T-helper 1 cell treated with Interleukin-12 subunit alpha and Interleukin-12 subunit beta and Interleukin-4 antibody, amounts not matched to agents 30 μg/mL and 1 μg/mL, for 36 hours (primary cell): ENCODE measurements around the gene PBX2.
A peak's percentile ranks its signal among the peaks of the same experiment; 100 is the strongest.
"Not testable (repeated sequence)": the region's sequence is repeated elsewhere in the genome, so short reads cannot be mapped to it uniquely, and the experiment has no call there.

ENCODE experiments used
- H3K27ac Mint-ChIP-seq: one replicate; pipeline ENCODE4 v1.8.0; 2021; ENCODE audit warnings: mild to moderate bottlenecking, mixed read lengths
- H3K27me3 Mint-ChIP-seq: one replicate; pipeline ENCODE4 v1.8.0; 2021; ENCODE audit warnings: low read depth, mixed read lengths
- H3K36me3 Mint-ChIP-seq: one replicate; pipeline ENCODE4 v1.8.0; 2021; ENCODE audit warnings: low read depth, mixed read lengths
- H3K4me1 Mint-ChIP-seq: one replicate; pipeline ENCODE4 v1.8.0; 2021; ENCODE audit warnings: low read depth, mixed read lengths
- H3K4me3 Mint-ChIP-seq: one replicate; pipeline ENCODE4 v1.8.0; 2021; ENCODE audit warnings: mild to moderate bottlenecking, moderate library complexity, mixed read lengths
- H3K9me3 Mint-ChIP-seq: one replicate; pipeline ENCODE4 v1.8.0; 2021; ENCODE audit warnings: mixed read lengths

Gene PBX2

DNA sequence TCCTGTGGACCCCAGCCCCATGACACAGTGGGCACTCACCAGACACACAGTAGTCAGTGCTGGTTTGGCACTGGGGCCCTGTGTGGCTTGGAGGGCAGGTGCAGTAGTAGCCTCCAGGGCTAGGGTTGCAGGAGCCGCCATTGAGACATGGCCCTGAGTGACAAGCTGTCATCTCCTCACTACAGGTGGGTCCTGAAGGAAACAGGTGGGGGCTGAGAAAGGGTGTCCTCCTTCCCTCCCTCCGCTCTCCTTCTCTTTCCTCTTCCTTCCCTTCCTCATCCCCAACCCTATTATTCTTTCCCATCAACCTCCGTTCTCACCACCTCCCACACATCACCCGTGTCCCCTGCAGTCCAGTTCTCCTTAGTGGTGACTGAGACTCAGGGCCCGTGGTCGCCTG, 23.6 kb upstream of the PBX2 start:
- H3K27ac Mint-ChIP-seq: no peak overlapping the region
- H3K36me3 Mint-ChIP-seq: no peaks in the 10 kb centered on the region
- H3K27me3 Mint-ChIP-seq: peaks cover 10% of the 10 kb centered on the region
- no peak overlapping the region for H3K4me3 Mint-ChIP-seq
- peaks cover 2% of the 10 kb centered on the region for H3K4me1 Mint-ChIP-seq
- H3K9me3 Mint-ChIP-seq: no peaks in the 10 kb centered on the region

DNA sequence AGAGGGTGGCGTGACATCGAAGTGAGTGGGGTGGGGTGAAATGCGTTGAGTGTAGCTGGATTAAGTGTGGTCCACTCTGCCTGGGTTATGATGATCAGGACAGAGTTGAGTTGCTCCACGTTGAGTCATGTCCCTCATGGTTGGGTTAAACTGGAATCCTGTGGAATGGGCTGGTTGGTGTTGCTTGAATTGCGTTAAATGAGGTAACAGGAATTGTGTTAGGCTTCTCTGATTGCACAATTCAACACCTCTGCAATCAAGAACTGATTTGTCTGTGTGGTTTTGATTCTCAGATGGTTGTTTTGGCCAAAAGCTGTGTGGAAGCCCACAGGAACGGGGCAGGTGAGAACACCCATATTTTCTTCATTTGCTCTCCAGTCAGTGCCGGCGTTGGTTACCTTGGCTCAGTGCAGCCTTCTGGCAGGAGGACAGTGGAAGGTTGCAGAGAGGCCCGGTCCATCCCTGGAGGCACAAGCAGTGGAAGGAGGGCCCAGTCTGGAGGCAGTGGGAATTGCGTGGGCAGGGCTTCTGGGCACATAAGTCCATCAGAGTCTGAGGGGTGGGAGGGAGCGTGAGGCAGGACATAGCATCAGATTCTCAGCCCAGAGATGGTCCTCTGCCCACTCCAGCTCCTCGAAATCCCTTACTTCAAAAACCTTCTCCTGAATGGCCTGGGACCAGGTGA, 22.2 kb upstream of the PBX2 start:
- Mint-ChIP-seq H3K36me3 (no peaks in the 10 kb centered on the region), H3K9me3 (no peaks in the 10 kb centered on the region), H3K4me1 (peaks cover 2% of the 10 kb centered on the region), H3K27me3 (peaks cover 12% of the 10 kb centered on the region), H3K27ac (no peak overlapping the region), H3K4me3 (no peak overlapping the region)

DNA sequence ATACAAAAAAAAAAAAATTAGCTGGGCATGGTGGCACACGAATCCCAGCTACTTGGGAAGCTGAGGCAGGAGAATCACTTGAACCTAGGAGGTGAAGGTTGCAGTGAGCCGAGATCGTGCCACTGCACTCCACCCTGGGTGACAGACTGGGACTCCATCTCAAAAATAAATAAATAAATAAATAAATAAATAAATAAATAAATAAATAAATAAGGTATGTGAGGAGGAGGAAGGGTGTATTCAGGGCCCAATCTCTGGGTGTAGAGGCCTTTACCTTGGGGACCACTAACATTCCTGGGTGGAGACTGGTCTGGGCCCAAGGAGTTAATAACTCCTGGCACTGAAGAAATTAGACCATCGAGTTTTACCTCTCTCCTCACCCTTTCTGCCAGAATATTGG, 21.4 kb upstream of the PBX2 start:
- not testable (repeated sequence) for H3K27ac Mint-ChIP-seq

DNA sequence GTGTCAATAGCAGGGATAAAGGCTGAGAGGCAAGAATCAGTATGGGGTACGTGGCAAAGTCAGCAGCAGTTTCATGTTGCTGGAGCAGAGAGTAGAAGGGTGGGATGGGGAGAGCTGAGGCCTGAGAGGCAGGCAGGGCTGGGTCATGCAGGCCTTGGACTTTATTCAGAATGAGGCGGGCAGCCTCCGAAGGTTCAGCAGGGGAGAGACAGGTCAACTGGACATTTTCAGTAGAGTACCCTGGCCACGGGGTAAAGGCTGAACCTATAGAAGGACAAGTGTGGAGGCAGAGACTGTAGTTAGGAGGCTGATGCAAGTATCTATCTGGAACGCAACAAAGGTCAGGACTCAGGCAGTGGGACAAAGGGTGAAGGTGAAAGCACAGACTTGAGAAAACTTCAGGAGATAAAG, 20.2 kb upstream of the PBX2 start:
- Mint-ChIP-seq H3K9me3 (no peaks in the 10 kb centered on the region), H3K27ac (no peak overlapping the region), H3K36me3 (no peaks in the 10 kb centered on the region), H3K4me1 (peaks cover 2% of the 10 kb centered on the region), H3K27me3 (peaks cover 19% of the 10 kb centered on the region), H3K4me3 (no peak overlapping the region)

More for the DNA sequence above, 21.4 kb upstream of the PBX2 start:
- H3K36me3 Mint-ChIP-seq, H3K4me1 Mint-ChIP-seq, H3K4me3 Mint-ChIP-seq, H3K9me3 Mint-ChIP-seq: not testable (repeated sequence)
- peaks cover 11% of the 10 kb centered on the region for H3K27me3 Mint-ChIP-seq

DNA sequence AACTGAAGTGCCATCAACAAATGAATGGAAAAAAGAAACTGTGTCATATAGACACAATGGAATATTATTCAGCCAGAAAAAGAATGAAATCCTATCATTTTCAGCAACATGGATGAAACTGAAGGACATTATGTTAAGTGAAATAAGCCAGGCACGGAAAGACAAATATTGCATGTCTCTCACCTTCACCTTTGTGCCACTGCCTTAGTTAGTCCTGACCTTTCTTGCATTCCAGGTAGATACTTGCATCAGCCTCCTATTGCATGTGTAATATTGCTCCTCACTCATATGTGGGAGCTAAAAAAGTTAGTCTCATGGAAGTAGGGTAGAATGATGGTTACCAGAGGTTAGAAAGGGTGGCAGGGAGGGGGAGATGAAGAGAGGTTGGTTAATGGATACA, 19.0 kb upstream of the PBX2 start:
- no peak overlapping the region for H3K27ac Mint-ChIP-seq
- H3K36me3 Mint-ChIP-seq: no peaks in the 10 kb centered on the region
- H3K4me3 Mint-ChIP-seq: no peak overlapping the region
- H3K4me1 Mint-ChIP-seq: no peaks in the 10 kb centered on the region
- H3K9me3 Mint-ChIP-seq: no peaks in the 10 kb centered on the region
- peaks cover 29% of the 10 kb centered on the region for H3K27me3 Mint-ChIP-seq

DNA sequence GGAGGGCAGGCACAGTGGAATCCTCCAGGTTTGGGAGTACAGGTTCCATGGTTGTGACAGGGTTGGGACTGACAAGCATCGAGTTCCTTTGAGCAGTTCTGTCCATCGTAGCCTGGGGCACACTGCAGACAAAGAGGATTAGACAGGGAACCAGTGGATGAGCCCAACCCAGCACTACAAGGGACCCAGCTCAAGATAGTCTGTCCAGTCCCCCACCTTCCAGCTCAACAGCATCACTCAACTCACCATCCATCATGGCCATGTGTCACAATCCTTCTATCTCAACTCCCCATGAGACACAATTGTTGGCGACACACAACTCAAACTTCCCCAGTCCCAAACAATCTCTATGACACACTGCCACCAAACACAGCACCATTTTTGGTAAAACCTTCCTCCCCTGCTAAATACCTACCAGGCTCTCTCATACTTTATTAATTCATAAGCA, 14.3 kb upstream of the PBX2 start:
- Mint-ChIP-seq H3K27me3 (peaks cover 32% of the 10 kb centered on the region), H3K27ac (no peak overlapping the region), H3K36me3 (no peaks in the 10 kb centered on the region), H3K4me1 (no peaks in the 10 kb centered on the region), H3K4me3 (no peak overlapping the region), H3K9me3 (no peaks in the 10 kb centered on the region)

DNA sequence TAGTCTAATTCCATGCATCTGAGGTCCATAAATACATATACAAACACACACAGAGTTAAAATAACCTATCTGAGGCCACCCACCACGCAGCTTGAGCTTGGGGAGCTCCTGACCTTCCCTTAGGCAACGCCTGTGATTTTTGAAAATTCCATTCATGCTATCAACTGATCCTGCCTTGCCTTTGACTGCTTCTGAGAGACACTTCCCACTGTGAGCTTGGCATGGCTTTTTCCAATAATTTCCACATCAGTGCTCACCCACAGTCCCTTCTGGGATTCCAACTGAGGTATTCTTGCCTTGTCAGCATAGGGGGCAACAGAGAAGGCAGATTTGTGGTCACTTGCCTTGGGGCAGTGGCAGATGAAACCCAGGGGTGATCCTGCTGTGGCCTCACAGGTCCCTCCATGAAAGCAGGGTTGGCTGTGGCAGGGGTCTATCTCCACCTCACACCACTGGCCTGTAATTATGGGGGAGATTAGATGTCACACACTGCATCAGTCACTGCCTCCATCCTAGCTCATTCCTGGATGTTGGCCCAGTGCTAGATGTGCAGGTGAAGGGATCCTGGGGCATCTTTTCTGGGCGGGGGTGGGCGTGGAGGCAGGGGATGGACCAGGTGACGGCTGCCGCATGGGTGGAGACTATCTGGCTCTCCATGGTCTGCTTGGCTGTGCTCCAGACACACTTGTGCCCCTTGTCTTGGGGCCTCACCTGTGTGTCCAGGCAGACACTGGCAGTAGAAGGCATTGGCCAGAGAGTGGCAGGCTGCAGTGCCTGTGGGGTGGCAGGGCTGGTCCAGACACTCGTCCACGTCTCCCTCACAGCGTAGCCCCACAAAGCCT, 13.6 kb upstream of the PBX2 start:
- no peaks in the 10 kb centered on the region for H3K4me1 Mint-ChIP-seq
- no peaks in the 10 kb centered on the region for H3K9me3 Mint-ChIP-seq
- H3K36me3 Mint-ChIP-seq: no peaks in the 10 kb centered on the region
- H3K27me3 Mint-ChIP-seq: peaks cover 26% of the 10 kb centered on the region
- no peak overlapping the region for H3K27ac Mint-ChIP-seq
- H3K4me3 Mint-ChIP-seq: no peak overlapping the region

DNA sequence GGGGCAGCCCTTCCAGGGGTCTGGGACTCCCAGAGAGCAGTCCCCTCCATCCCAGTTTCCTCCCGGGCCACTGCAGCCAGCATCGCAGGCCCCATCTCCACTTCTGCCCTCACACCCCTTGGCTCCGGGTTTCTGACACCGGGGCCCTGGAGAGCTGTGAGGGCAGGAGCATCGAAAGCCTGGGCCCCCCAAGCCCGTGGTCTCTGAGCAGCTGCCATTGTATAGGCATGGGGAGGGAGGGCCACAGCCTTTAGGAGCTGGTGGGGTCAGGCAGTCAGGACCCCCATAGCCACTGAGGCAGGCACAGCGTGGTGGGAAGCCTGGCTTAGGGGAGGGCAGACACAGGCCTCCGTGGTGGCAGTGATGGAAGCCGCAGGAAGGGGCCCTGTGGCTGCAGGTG, 12.2 kb upstream of the PBX2 start:
- H3K27me3 Mint-ChIP-seq: peaks cover 24% of the 10 kb centered on the region
- H3K4me3 Mint-ChIP-seq: no peak overlapping the region
- no peaks in the 10 kb centered on the region for H3K4me1 Mint-ChIP-seq
- no peak overlapping the region for H3K27ac Mint-ChIP-seq
- no peaks in the 10 kb centered on the region for H3K36me3 Mint-ChIP-seq
- no peaks in the 10 kb centered on the region for H3K9me3 Mint-ChIP-seq

DNA sequence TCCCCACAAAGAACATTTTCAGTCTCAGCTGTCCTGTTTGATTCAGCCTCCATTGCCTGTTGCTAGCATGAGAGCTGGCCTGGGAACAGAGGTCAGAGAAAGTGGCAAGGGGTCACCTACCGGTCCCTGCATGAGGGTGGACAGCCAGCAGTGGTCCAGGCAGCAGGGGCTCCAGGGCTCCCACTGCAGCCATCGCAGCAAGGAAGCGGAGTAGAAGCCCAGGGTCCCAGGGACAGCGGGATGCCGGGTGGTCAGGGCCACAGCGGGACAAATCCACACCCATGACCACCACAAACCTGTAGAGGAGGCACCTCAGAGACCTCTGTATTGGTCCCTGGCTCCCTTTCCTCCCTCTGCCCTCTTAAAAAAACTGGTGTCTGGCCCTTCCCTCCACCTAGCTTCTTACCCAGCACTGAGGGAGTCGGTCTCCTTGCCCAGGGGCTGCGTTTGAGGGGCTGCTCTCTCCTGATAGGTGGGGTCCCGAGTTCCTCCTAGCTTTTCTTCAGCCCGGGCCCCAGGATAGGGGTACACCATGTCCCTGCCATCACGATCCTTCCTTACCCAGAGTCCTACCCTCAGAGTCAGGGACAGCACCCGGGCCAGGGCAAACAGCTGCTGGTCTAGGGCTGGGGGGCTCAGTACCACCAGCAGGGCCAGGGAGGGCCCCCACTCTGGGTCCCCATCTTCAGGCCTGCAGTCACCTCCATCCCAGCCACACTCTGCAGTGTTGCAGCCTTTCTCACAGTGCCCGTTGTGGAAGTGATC, 10.9 kb upstream of the PBX2 start:
- H3K4me1 Mint-ChIP-seq: peaks cover 6% of the 10 kb centered on the region

DNA sequence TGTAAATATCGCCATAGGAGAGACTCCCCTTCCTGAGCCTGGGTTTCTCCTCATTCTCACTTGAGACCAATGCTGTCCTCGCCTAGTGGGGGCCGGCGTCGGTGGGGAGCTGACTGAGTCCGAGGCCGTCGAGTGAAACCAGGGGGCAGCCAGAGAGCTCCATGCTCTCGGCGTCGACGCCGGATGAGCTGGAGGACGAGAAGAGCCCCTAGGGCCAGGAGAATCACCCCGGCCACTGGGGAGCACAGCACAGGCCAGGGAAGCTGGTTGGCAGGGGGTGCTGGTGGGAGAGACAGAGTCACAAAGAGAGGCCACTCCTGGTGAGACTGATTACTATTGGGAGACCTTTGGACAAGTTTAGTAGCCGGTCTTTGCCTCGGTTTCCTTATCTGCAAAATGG, 8.9 kb upstream of the PBX2 start:
- peaks cover 22% of the 10 kb centered on the region for H3K4me1 Mint-ChIP-seq
- H3K36me3 Mint-ChIP-seq: no peaks in the 10 kb centered on the region
- no peak overlapping the region for H3K4me3 Mint-ChIP-seq
- H3K27me3 Mint-ChIP-seq: peaks cover 4% of the 10 kb centered on the region
- no peaks in the 10 kb centered on the region for H3K9me3 Mint-ChIP-seq
- H3K27ac Mint-ChIP-seq: no peak overlapping the region

More for the DNA sequence above, 10.9 kb upstream of the PBX2 start:
- H3K27me3 Mint-ChIP-seq: peaks cover 19% of the 10 kb centered on the region
- H3K4me3 Mint-ChIP-seq: no peak overlapping the region
- H3K9me3 Mint-ChIP-seq: no peaks in the 10 kb centered on the region
- H3K36me3 Mint-ChIP-seq: no peaks in the 10 kb centered on the region
- H3K27ac Mint-ChIP-seq: no peak overlapping the region

DNA sequence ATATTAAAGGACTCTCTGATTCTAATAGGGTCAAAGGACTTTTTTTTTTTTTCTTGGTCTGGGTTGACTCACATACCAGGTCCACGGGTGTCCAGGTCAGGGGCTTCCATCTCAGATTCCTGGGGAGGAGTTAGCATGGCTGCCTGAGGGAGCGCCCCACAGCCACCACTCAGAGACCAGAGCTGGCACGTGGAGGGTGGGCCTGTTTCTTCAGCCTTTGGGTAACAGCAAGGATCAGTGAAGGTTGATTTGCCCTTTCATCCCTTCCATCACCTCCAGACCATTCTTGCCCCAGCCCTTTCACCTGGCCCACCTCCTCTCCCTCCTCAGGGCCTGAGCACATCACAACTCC, 8.3 kb upstream of the PBX2 start:
- H3K4me1 Mint-ChIP-seq: peaks cover 27% of the 10 kb centered on the region
- H3K4me3 Mint-ChIP-seq: no peak overlapping the region
- peaks cover 4% of the 10 kb centered on the region for H3K27me3 Mint-ChIP-seq
- no peaks in the 10 kb centered on the region for H3K36me3 Mint-ChIP-seq
- no peak overlapping the region for H3K27ac Mint-ChIP-seq
- no peaks in the 10 kb centered on the region for H3K9me3 Mint-ChIP-seq

DNA sequence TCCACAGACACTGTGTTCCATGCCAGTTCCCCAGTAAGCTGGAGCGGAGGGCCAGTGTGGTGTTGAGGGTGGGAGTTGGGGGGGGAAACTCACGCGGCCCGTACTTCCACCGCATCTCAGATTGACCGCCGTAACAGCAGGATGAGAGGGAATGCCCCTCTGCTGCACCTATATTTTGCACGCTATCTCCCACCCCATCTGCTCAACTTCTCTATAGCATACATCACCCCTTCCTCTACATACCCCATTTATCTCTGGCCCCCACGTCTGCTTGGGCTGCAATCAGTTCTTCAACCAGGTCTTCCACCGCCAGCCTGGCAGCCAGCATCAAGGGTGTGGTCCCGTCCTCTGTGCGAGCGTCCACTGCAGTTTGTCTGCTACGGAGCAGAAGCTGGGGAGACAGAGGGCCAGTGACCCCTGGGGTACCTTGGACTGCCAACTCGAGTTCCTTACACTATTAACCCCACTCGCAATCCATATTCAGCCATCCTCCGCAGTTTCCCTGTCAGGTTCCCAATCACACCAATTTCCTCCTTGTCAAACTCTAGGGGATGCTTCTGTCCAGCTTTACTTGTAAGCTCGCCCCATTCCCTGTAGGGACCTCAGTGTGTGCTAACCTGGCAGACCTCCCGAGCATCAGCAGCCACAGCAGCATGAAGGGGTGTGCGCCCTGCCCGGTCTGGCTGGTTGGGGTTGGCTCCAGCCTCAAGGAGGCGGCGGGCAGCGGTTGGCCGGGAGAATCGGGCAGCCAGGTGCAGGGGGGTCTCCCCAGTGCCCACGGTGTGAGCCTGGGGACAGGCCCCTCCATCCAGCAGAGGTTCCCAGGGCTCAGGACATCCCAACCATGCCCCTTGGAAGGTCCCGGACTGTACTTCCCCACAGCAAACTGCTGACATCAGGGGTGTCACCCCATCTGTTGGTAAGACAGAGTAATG, 6.9 kb upstream of the PBX2 start:
- peak overlapping the region; percentile 88 for H3K4me3 Mint-ChIP-seq
- H3K4me1 Mint-ChIP-seq: peaks cover 31% of the 10 kb centered on the region
- peak overlapping the region; percentile 95 for H3K27ac Mint-ChIP-seq
- H3K27me3 Mint-ChIP-seq: peaks cover 4% of the 10 kb centered on the region
- H3K36me3 Mint-ChIP-seq: peaks cover 5% of the 10 kb centered on the region
- no peaks in the 10 kb centered on the region for H3K9me3 Mint-ChIP-seq

DNA sequence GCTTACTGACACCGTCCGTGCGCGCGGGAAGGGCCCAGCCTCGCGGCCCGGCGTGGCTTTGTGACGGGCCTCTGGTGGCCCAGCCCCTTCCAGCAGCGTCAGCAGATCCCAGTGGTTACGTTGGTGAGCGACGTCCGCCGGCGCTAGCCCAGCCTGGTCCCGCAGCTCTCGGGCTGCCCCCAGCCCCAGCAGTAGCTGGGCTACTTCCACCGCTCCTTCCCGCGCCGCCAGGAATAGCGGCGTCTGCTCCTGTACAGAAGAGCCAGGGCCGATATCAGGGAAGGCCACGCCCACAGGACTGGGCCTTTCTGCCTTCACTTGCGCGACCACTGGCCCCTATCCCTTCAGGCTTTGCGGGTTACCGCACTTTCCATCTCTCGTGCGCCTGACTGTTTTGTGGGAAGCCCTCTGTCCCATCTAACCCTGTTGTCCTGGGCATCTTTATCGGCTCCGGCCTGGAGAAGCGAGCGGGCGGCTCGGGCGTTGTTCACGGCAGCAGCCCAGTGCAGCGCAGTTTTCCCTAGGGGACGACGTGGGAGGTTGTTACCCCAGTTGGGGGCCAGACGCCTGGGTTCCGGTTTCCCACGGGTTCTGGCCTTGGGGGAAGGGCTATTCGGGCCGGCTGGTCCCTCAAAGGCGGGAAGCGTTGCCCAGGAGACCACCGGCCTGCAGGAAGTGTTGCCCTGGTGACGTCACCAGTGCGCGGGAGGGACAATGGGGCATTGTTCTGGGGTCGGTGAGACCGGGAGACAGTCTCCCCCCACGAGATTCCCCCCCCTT, 6.1 kb upstream of the PBX2 start:
- peaks cover 4% of the 10 kb centered on the region for H3K27me3 Mint-ChIP-seq
- H3K36me3 Mint-ChIP-seq: peaks cover 13% of the 10 kb centered on the region
- H3K27ac Mint-ChIP-seq: peak overlapping the region; percentile 95
- no peaks in the 10 kb centered on the region for H3K9me3 Mint-ChIP-seq
- peak overlapping the region; percentile 88 for H3K4me3 Mint-ChIP-seq
- peaks cover 31% of the 10 kb centered on the region for H3K4me1 Mint-ChIP-seq
